Epithelial cell of esophagus (primary cell): Measurements from ENCODE around the gene RAF1.
"Not testable (repeated sequence)": the region's sequence is repeated elsewhere in the genome, so short reads cannot be mapped to it uniquely, and the experiment has no call there.

Source experiments
- DNase-seq: peaks from one replicate; pipeline ENCODE4 v3.0.0; 2010; ENCODE audit warnings: low read depth
- H3K4me3 ChIP-seq: 2 replicates; pipeline ENCODE4 v1.5.1; 2011; ENCODE audit warnings: mild to moderate bottlenecking, low read length, control low read depth
- CTCF ChIP-seq: IDR thresholded peaks from 2 replicates; pipeline ENCODE4 v1.5.1; 2011; ENCODE audit warnings: low read depth, mild to moderate bottlenecking, low read length, control low read depth, inconsistent platforms; ENCODE audit not compliant: insufficient read depth; ENCODE audit errors: missing control alignments

RAF1 gene

GRCh38 chr3:12705981-12706380, 42.1 kb upstream of the RAF1 start:
- no peak overlapping the region for H3K4me3 ChIP-seq
- DNase-seq = no peak
- TF ChIP-seq CTCF = no peak

- no peak for DNase-seq
- TF ChIP-seq CTCF = no peak
- no peak overlapping the region for H3K4me3 ChIP-seq
These were observed 41.5 kb upstream of the RAF1 start for GRCh38 chr3:12705374-12705926.

- no peak for TF ChIP-seq CTCF
- no peak overlapping the region for H3K4me3 ChIP-seq
- no peak for DNase-seq
These were observed 38.6 kb upstream of the RAF1 start for GRCh38 chr3:12702501-12702900.

DNA sequence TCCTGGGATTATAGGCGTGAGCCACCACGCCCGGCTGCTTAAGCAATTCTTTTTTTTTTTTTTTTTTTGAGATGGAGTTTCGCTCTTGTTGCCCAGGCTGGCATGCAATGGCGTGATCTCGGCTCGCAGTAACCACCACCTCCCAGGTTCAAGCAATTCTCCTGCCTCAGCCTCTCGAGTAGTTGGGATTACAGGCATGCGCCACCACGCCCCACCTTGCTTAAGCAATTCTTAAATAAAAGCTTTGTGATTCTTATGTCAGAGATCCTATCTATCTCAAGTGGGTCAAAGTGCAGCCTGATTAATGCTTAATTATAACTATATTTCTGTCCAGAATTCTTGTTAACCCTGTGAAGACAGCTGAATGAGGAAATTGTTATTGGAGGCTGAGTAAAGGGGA, 37.7 kb upstream of the RAF1 start:
- DNase-seq = peak; percentile 44
- H3K4me3 ChIP-seq = not testable (repeated sequence)

DNA sequence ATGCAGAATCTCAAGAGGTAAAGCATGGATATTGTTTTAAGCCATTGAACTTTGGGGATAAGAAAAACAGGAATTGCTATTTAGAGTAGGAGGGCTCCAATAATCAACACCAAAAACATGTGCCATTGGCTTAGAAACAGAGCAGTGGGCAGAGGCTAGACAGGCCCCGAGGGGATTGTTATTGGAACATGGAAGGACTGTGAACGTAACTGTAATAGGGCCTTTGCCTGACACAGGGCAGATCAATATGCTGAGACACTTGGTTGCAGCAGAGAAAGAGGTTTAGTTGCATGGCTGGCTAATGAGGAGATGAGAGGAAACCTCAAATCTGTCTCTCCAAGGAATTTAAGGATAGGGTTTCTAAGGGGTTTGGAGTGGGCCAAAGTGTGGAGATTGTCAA, 36.9 kb upstream of the RAF1 start:
- DNase-seq = no peak
- TF ChIP-seq CTCF = no peak
- no peak overlapping the region for H3K4me3 ChIP-seq

DNA sequence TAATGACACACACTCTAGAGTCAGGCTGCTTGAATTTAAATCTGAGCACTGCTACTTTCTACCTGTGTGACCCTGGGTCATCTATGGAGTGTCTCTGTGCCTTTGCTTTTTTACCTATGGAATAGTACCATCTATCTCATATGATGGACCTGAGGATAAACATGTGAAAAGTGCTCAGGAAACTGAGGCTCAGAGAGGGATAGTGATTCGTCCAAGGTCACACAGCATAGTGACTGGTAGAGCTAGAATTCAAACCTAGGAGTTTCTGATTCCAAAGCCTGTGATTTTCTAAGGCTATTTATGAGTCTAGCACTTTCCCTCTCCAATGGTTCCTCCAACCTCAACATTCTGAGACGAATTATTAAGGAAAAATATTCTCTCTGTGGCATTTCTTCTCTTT, 32.0 kb upstream of the RAF1 start:
- no peak overlapping the region for H3K4me3 ChIP-seq
- no peak for TF ChIP-seq CTCF
- no peak for DNase-seq

- DNase-seq = no peak
- no peak for TF ChIP-seq CTCF
- H3K4me3 ChIP-seq = no peak overlapping the region
These were observed 31.2 kb upstream of the RAF1 start for GRCh38 chr3:12695112-12695511.
